ENCODE results near the gene IGF1.
"Not testable (repeated sequence)": the region's sequence is repeated elsewhere in the genome, so short reads cannot be mapped to it uniquely, and the experiment has no call there.

Gene IGF1

GRCh38 chr12:102371165-102371564 lies 109.2 kb downstream of the IGF1 start:
- Mint-ChIP-seq H3K36me3 (ENCODE audit: insufficient read depth) (no peaks in the 10 kb centered on the region), H3K9me3 (peaks cover 0 to 4% of the 10 kb centered on the region in 2 donors), H3K4me3 (no peak overlapping the region), H3K27ac (no peak overlapping the region), H3K27me3 (no peaks in the 10 kb centered on the region), H3K4me1 (ENCODE audit: low read depth in 2 of 2) (no peaks in the 10 kb centered on the region)
- DNase-seq (no peak), ATAC-seq (replicated peaks) (no peak)

- H3K4me1 Mint-ChIP-seq (ENCODE audit: low read depth in 2 of 2) = no peaks in the 10 kb centered on the region
- no peaks in the 10 kb centered on the region for H3K27me3 Mint-ChIP-seq
- peaks cover 0 to 4% of the 10 kb centered on the region in 2 donors for H3K9me3 Mint-ChIP-seq
- no peaks in the 10 kb centered on the region for H3K36me3 Mint-ChIP-seq (ENCODE audit: insufficient read depth)
- no peak overlapping the region for H3K4me3 Mint-ChIP-seq
- H3K27ac Mint-ChIP-seq = no peak overlapping the region
- ATAC-seq (replicated peaks) = no peak
- DNase-seq = no peak
Observed at GRCh38 chr12:102369876-102370275, 110.5 kb downstream of the IGF1 start.

GRCh38 chr12:102365365-102365764 lies 115.0 kb downstream of the IGF1 start:
- no peaks in the 10 kb centered on the region for H3K4me1 Mint-ChIP-seq (ENCODE audit: low read depth in 2 of 2)
- H3K27ac Mint-ChIP-seq = no peak overlapping the region
- peaks cover 5 to 6% of the 10 kb centered on the region in 2 donors for H3K27me3 Mint-ChIP-seq
- H3K36me3 Mint-ChIP-seq (ENCODE audit: insufficient read depth) = no peaks in the 10 kb centered on the region
- peaks cover 0 to 6% of the 10 kb centered on the region in 2 donors for H3K9me3 Mint-ChIP-seq
- DNase-seq (no peak), ATAC-seq (replicated peaks) (no peak)
- no peak overlapping the region for H3K4me3 Mint-ChIP-seq

GRCh38 chr12:102364709-102365108 lies 115.7 kb downstream of the IGF1 start:
- peaks cover 5 to 13% of the 10 kb centered on the region in 2 donors for H3K27me3 Mint-ChIP-seq
- no peak for ATAC-seq (replicated peaks)
- H3K27ac Mint-ChIP-seq = no peak overlapping the region

GRCh38 chr12:102356690-102357089 lies 123.7 kb downstream of the IGF1 start:
- Mint-ChIP-seq H3K9me3 (peaks cover 5 to 16% of the 10 kb centered on the region in 2 donors), H3K27ac (no peak overlapping the region), H3K4me1 (ENCODE audit: low read depth in 2 of 2) (no peaks in the 10 kb centered on the region), H3K27me3 (peaks cover 13 to 15% of the 10 kb centered on the region in 2 donors), H3K36me3 (ENCODE audit: insufficient read depth) (no peaks in the 10 kb centered on the region), H3K4me3 (no peak overlapping the region)
- no peak for DNase-seq
- no peak for ATAC-seq (replicated peaks)

More at GRCh38 chr12:102364709-102365108, 115.7 kb downstream of the IGF1 start:
- no peaks in the 10 kb centered on the region for H3K4me1 Mint-ChIP-seq (ENCODE audit: low read depth in 2 of 2)
- DNase-seq = no peak
- H3K9me3 Mint-ChIP-seq = peaks cover 0 to 6% of the 10 kb centered on the region in 2 donors
- no peaks in the 10 kb centered on the region for H3K36me3 Mint-ChIP-seq (ENCODE audit: insufficient read depth)
- H3K4me3 Mint-ChIP-seq = no peak overlapping the region

GRCh38 chr12:102354281-102354680 lies 126.1 kb downstream of the IGF1 start:
- H3K27ac Mint-ChIP-seq; H3K36me3 Mint-ChIP-seq (ENCODE audit: insufficient read depth); DNase-seq; ATAC-seq (replicated peaks); H3K27me3 Mint-ChIP-seq; H3K4me1 Mint-ChIP-seq (ENCODE audit: low read depth in 2 of 2); H3K4me3 Mint-ChIP-seq: not testable (repeated sequence)
- peaks cover 5 to 11% of the 10 kb centered on the region in 2 donors for H3K9me3 Mint-ChIP-seq

GRCh38 chr12:102351322-102351721 lies 129.0 kb downstream of the IGF1 start:
- peaks cover 5 to 11% of the 10 kb centered on the region in 2 donors for H3K9me3 Mint-ChIP-seq

GRCh38 chr12:102350070-102350469 lies 130.3 kb downstream of the IGF1 start:
- peaks cover 5 to 11% of the 10 kb centered on the region in 2 donors for H3K9me3 Mint-ChIP-seq
- no peak overlapping the region for H3K4me3 Mint-ChIP-seq
- H3K36me3 Mint-ChIP-seq (ENCODE audit: insufficient read depth) = no peaks in the 10 kb centered on the region
- no peak for ATAC-seq (replicated peaks)
- no peaks in the 10 kb centered on the region for H3K4me1 Mint-ChIP-seq (ENCODE audit: low read depth in 2 of 2)
- no peak for DNase-seq
- peaks cover 8 to 15% of the 10 kb centered on the region in 2 donors for H3K27me3 Mint-ChIP-seq
- H3K27ac Mint-ChIP-seq = no peak overlapping the region

More at GRCh38 chr12:102351322-102351721, 129.0 kb downstream of the IGF1 start:
- Mint-ChIP-seq H3K4me1 (ENCODE audit: low read depth in 2 of 2) (no peaks in the 10 kb centered on the region), H3K4me3 (no peak overlapping the region), H3K27me3 (peaks cover 8 to 15% of the 10 kb centered on the region in 2 donors), H3K27ac (no peak overlapping the region), H3K36me3 (ENCODE audit: insufficient read depth) (no peaks in the 10 kb centered on the region)
- DNase-seq = no peak
- ATAC-seq (replicated peaks) = no peak

- DNase-seq (no peak), ATAC-seq (replicated peaks) (no peak)
- H3K4me1 Mint-ChIP-seq (ENCODE audit: low read depth in 2 of 2) = no peaks in the 10 kb centered on the region
- no peaks in the 10 kb centered on the region for H3K36me3 Mint-ChIP-seq (ENCODE audit: insufficient read depth)
- H3K9me3 Mint-ChIP-seq = peaks cover 5 to 11% of the 10 kb centered on the region in 2 donors
- no peak overlapping the region for H3K4me3 Mint-ChIP-seq
- peaks cover 8 to 15% of the 10 kb centered on the region in 2 donors for H3K27me3 Mint-ChIP-seq
- H3K27ac Mint-ChIP-seq = no peak overlapping the region
Observed at GRCh38 chr12:102349079-102349478, 131.3 kb downstream of the IGF1 start.

GRCh38 chr12:102347811-102348210 lies 132.6 kb downstream of the IGF1 start:
- Mint-ChIP-seq H3K4me3 (no peak overlapping the region), H3K9me3 (peaks cover 5 to 11% of the 10 kb centered on the region in 2 donors), H3K36me3 (ENCODE audit: insufficient read depth) (no peaks in the 10 kb centered on the region), H3K27me3 (peaks cover 8 to 15% of the 10 kb centered on the region in 2 donors), H3K4me1 (ENCODE audit: low read depth in 2 of 2) (no peaks in the 10 kb centered on the region), H3K27ac (no peak overlapping the region)
- DNase-seq = no peak
- no peak for ATAC-seq (replicated peaks)
